Erythroblast (primary cell): ENCODE data around the gene KRT13.
A peak's percentile ranks its signal among the peaks of the same experiment; 100 is the strongest.

ENCODE experiments used
- DNase-seq, 2 experiments: peaks; one replicate each; lab custom pipeline; 2025; lab: John Stamatoyannopoulos, UW
- GATA1 ChIP-seq: IDR thresholded peaks from 2 replicates; pipeline ENCODE4 v1.6.1; 2011; ENCODE audit warnings: low read depth, mild to moderate bottlenecking, control low read depth, low read length, moderate library complexity
- POLR2A ChIP-seq: IDR thresholded peaks from 2 replicates; pipeline ENCODE4 v1.6.1; 2011; ENCODE audit warnings: mild to moderate bottlenecking, low read length

KRT13 gene

DNA sequence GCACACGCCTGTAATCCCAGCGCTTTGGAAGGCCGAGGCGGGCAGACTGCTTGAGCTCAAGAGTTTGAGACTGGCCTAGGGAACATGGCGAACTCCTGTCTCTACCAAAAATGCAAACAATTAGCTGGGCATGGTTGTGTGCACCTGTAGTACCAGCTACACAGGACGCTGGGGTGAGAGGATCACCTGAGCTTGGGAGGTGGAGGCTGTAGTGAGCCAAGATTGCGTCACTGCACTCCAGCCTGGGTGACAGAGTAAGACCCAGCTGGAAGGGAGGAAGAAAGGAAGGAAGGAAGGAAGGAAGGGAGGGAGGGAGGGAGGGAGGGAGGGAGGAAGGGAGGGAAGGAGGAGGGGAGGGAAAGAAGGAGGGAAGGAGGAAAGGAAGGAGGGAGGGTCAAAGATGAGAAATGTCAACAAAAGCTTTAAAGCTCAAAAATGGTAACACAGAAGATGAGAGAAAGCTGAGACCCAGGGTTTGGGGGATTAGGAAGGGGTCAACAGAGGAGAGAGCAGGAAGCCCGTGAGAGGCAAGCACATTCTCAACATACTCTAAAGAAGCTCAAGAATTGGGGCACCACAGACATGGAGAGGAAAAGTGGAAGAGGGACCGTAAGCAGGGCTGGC, 27.6 kb upstream of the KRT13 start:
- no peak for TF ChIP-seq POLR2A
- no peak for TF ChIP-seq GATA1
- DNase-seq, result no peak

DNA sequence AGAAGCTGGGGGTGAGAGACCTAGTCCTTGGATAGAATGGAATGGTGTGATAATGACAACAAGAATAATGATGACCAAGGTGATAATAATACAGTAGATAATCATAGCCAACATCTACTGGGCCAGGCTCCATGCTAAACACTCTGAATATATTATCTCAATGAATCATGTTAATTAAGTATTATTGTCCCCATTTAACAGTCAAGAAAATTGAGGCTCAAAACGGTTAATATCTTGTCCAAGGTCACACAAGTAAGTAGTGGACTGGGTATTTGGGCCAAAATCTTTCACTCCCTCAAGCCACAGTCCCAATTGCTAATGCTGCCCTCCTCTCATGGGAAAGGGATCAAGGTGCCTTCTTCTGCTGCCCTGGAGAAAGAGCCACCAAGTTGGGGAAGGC, 26.6 kb upstream of the KRT13 start:
- no peak for DNase-seq
- TF ChIP-seq GATA1, result no peak
- TF ChIP-seq POLR2A, result no peak

DNA sequence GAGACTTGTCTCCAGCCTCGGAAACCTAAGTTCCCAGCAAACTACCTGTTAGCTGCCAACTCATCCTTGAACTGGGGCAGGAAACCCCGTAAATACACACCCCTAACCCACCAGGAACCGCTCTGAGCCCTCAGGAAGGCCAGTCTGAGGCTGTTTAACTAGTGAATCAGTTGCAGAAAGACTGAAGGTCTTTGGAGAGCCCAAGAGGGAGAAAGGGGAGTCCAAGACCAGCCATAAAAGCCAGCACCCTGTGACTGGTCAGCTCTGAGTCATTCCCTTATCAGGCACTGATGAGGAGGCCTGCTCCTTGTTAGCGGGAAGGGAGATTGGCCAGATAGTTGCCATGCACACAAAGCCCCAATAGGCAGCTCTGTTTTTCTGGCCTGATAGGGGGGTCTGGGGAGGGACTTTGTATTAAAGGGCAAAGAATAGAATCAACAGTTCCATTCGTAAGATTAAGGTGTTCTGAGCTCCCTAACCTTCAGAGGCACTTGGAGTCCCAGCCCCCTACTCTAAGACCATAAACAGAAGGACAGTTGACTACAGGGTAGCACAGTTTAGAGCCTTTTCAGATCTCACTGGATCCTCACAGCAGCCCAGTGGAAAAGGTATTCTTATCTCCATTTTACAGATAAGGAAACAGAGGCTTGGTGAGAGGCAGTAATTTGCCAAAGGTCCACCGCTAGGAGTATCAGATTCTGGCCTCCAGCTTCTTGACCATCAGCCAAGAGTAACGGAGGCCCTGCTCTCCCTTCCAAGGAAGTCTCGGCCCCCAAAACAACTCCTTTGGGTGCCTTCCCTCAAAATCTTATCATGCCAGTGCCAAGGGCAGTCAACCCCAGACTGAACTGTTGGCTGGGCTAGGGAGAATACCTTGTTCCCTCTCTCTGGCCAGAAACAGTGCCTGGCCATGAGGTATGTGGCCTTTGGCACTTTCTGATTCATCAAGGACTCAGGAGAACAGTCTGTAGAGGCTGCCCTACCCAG, 24.9 kb upstream of the KRT13 start:
- no peak for TF ChIP-seq POLR2A
- peak; percentile 84 for TF ChIP-seq GATA1
- DNase-seq, result peak; percentile 83 to 90

DNA sequence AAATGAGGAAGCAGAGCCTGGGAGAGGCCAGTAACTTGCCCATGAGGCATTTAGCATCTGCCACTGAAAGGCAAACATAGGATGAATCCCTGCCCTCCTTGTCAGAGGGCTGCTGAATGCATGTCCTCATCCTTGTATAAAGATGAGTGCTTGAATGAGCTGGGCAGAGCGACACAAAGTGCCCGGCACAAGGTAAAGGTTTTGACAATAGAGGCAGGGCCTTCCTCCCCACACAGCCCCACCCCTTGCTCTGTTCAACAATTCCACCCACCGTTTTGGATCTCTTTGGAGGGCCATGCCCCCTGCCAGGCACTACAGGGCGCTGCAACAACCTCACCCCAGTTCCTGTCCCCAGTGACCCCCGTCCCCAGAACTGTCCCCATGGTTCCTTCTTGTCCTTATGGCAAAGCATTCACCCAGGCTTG, 24.1 kb upstream of the KRT13 start:
- peak; percentile 37 to 49 for DNase-seq
- TF ChIP-seq POLR2A (no peak), GATA1 (no peak)

DNA sequence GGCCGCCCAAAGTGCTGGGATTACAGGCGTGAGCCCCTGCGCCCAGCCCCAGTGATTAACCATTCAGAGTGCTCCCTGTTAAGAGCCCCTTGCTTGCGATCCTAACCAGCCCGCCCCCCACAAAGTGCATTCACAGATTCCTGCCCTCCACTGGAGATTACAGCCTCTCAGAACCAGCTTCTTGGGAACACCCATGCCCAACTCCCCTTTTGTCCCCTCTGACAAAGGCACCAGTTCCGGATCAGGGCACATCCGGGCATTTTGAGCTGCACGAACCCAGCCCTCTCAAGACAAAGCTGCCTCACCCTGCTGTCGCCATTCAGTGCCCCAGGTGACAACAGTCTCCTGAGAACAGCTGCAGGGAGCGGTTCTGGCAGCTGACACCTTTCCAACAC, 23.5 kb upstream of the KRT13 start:
- TF ChIP-seq GATA1 (no peak), POLR2A (no peak)
- DNase-seq, result peak; percentile 28 to 36

DNA sequence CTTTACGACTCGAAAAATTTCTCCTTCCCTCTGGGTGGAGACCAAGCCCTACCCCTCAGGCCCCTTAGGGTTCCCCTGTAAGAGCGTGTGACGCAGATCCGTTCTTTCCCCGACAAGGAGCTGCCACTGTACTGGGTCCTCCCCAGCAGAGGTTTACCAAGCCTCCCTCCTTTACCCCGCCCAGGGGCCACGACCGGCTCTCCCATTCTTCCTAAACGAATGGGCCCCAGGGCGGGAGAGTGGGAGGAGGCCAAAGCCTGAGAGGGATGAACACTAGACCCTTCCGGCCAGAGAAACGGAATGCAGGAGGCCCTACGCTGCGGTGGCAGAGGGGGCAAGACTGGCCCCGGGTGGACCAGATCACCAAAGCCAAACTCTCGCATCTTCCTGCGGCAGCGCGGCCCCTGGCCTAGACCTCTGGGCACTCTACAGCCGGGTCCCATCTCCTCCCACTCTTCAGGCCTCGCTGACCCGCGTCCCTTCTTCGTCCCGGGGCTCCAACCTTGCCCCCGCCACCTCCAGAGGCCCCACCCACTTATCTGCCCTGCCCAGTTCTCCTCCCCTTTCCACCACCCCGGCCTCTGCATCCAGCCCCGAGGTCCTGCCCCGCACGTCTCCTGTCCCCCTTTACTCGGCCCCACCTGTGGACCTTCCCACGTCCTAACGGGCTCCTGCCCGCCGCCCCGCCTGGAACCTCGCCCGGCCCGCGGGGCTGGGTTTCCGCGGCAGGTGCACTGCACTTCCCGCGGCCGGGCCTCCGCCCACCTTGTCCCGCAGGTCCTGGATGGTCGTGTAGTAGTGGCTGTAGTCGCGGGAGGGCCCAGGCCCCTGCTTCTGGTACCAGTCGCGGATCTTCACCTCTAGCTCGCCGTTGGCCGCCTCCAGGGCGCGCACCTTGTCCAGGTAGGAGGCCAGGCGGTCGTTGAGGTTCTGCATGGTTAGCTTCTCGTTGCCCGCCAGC, 21.9 kb upstream of the KRT13 start:
- peak; percentile 67 to 72 for DNase-seq
- TF ChIP-seq POLR2A (no peak), GATA1 (no peak)

DNA sequence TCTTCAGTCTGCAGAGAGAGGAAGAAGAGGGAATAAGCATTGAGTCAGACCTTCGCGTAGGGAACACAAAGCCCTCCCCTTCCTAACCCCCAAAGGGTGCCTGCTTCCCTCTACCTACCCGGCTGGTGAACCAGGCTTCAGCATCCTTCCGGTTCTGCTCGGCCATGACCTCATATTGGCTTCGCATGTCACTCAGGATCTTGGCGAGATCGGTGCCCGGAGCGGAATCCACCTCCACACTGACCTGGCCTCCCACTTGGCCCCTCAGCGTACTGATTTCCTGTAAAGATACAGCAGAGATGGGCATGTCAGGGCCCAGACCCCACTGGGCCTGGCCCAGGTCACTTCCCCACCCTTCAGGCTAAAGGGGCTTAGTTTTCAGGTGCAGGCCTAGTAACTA, 18.8 kb upstream of the KRT13 start:
- TF ChIP-seq POLR2A, result no peak
- no peak for TF ChIP-seq GATA1
- DNase-seq, result no peak

DNA sequence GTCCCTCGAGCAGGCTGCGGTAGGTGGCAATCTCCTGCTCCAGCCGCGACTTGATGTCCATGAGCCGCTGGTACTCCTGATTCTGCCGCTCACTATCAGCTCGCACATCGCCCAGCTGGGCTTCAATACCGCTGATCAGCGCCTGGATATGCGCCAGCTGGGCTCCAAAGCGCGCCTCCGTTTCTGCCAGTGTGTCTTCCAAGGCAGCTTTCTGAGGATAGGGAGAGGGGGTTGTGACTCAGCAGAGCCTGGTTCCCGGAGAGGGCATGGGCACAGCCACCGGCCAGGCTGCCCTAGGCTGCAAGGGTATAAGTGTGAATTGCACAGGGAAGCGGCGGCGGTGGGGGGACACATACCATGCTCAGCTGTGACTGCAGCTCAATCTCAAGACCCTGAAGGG, 18.4 kb upstream of the KRT13 start:
- DNase-seq, result peak; percentile 57 to 82
- TF ChIP-seq GATA1 (no peak), POLR2A (no peak)

DNA sequence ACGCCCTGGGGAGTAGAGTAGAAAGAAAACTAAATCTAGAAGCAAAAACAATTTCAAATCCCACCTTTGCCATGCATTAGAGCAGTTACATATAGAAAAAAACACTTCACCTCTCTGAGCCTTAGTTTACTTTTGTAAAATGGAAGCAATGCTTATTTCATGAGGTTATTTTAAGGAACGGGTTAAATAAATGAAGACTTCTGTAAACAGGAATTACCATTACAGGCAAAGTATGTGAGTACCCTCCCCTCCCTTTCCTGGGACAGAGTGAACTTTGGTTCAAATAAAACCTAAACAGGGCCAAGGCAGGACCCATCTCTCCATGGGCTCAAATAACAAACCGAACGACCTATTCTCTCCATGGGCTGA, 17.8 kb upstream of the KRT13 start:
- no peak for DNase-seq
- TF ChIP-seq POLR2A, result no peak

DNA sequence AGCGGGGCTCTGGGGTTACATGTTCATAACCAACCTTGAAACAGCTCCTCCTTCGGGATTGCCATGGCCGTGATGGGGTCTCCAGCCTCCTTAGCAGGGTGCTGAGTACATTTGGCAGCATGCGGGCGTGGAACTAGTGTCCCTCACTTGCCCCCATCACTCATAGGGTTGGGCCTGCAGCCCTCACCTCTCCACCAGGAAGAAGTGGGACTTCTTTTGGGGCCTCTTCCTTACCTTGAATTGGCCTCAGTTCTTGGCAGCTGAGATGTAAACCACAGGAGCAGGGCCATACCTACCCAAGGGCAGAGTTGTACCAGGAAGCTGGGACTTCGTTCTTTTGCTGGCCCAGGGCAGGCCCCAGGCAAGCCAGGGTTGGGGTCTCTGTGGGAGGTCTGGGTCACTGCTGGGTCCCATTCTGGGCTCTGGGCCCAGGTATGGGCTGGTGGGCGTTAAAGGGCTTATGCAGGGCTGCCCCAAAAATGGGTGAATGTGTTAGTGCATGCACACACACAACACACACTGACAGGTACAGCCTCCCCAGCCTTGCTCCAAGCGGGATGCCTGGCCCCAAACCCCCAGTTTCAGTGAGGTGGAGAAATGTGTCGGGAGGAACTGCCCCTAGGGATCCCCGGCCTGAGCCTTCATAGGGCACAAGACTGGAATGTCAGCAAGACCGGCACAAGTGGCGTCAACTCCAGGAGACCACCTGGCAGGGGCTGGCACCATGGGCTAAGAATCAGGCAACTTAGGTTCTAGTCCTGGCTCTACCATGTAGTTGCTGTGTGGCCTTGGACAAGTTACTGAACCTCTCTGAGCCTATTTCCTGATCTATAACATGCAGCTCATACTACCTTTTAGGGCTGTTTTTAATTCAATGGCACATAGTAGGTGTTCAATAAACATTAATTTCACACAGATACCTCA, 17.2 kb upstream of the KRT13 start:
- DNase-seq, result no peak
- TF ChIP-seq POLR2A (no peak), GATA1 (no peak)

DNA sequence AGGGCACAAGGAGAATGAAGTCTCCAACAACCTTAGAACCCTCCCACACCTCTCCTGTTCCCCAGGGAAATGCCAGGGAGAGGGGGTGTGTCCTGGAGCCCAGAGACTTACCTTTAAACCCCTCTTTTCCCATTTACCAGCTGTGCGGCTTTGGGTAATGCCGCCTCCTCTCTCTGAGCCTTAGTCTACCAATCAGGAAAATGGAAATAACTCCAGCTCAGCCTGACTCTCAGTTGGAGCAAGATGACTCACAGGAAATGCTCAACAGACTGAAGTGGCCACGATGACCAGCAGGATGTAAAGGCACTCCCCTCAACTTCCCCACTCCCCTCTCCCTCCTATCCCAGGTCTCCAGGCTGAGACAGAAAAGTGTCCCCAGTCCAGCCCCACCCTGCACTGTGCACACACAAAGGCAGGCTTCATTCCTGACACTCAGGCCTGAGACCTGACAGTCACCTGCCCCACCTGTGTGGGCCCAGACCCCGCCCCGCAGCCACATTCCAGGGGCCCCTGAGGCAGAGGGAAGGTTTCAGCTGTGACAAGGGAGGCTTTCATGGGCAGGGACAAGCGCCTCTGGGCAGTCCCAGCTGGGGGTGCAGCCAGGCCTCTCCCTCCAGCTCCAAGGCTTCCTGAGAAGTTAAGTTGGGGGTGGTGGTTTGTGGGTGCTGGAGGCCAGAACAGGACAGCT, 16.3 kb upstream of the KRT13 start:
- no peak for TF ChIP-seq POLR2A
- no peak for TF ChIP-seq GATA1
- peak in 1 of 2 experiments; percentile 23 for DNase-seq

DNA sequence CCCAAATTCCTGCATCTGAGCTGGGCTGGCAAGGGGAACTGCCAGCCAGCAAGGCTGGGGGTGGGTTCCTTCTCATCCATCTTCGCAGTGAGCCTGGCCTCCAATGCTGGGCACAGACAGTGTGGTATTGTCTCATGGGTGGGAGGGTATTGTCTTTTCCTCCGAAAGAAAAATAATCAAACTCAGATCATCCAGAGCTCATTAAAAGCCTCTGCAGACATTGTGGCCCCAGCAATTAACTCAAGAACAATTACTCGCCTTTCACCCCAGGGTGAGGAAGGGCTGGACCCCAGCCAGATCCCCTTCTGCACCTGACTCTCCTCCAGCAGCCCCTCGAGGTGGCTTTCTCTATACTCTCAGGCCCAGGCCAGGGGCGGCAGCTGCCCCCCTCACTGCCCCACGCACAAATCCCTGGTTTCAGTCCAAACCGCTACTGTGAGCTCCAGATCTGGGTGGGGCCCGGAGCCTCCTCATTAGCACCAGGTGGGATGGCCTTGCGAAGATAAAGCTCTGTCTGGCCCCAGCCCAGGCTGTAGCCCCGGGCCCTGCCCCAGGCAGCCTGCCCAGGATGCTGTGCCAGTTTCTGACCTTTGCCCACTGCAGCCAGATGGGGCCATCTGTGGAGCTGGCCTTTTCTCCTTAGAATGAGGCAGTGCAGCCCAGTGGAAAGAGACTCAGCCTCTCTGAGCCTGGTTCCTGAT, 15.6 kb upstream of the KRT13 start:
- DNase-seq, result peak; percentile 62 to 78
- TF ChIP-seq GATA1 (no peak), POLR2A (no peak)
